ENCODE data around the gene FUBP3.

DNA sequence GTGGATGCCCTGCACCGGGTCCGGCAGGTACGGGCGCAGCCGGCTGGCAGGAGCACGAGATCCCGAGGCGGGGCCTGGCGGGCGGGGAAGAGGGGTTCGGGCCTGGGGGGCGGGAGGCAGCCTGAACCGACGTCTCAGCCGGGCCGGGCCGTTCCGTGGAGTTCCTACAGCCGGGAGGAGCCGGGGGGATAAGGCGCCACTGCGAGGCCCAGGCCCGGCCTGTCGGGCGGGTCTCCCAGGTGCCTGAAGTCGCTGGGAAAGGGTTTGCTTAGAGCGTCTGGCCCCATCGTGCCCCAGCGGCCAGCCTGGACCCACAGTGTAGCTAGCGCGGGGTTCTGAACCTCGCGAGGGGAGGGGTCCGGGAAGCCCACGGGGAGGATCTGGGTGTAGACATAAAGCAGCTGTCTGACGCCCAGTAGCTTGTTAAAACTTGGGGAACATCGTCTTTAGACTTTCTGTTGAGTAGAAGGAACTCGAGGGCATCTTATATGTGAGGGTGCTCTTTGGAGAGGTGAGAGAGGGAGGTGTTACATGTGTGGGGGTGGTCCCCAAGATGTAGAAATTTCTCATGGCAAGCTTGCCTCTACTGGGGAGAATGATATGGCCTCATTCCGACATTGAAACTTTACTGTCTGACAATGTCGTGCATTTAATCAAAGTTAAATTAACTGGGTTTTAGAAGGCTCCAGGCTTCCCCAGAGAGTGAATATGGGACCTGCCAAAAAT is 524 bp downstream of the FUBP3 start:
- TF ChIP-seq POLR2A (IDR thresholded peaks at IDR 0.05) (no peak), POLR2AphosphoS5 (IDR thresholded peaks at IDR 0.05) (no peak)
- TF ChIP-seq, protein P1, sequence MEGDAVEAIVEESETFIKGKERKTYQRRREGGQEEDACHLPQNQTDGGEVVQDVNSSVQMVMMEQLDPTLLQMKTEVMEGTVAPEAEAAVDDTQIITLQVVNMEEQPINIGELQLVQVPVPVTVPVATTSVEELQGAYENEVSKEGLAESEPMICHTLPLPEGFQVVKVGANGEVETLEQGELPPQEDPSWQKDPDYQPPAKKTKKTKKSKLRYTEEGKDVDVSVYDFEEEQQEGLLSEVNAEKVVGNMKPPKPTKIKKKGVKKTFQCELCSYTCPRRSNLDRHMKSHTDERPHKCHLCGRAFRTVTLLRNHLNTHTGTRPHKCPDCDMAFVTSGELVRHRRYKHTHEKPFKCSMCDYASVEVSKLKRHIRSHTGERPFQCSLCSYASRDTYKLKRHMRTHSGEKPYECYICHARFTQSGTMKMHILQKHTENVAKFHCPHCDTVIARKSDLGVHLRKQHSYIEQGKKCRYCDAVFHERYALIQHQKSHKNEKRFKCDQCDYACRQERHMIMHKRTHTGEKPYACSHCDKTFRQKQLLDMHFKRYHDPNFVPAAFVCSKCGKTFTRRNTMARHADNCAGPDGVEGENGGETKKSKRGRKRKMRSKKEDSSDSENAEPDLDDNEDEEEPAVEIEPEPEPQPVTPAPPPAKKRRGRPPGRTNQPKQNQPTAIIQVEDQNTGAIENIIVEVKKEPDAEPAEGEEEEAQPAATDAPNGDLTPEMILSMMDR (IDR thresholded peaks at IDR 0.05): no peak

Measured in suprapubic skin (tissue), 4 donors.